H1 (cell line): ENCODE measurements around the gene CACNB4. TPM values are rescaled to one million over a fixed set of nuclear protein-coding genes. Genes with fewer than 3 reads are reported as not detected.

Experiments
- CTCF ChIA-PET: fragments of 300-600 bp; sonication (Branson Sonifier 250); formaldehyde crosslinking; loops from one replicate; lab custom pipeline; 2021; ENCODE audit not compliant: partially characterized antibody; lab: Charles Lee
- POLR2A ChIA-PET: fragments of 300-600 bp; sonication (Branson Sonifier 250); formaldehyde crosslinking; loops from one replicate; lab custom pipeline; 2021; ENCODE audit warnings: inconsistent platforms; ENCODE audit not compliant: partially characterized antibody; lab: Charles Lee
- DNase-seq, 2 experiments: peaks; one replicate each; pipeline versions ENCODE4 v3.0.0 to v3.0.0-alpha.2; 2010 to 2022; ENCODE audit warnings: low spot score in 2 of 2, low read depth in 1 of 2, mixed read lengths in 1 of 2
- FAIRE-seq: peaks from 2 replicates; lab custom pipeline; 2011; peaks lifted over from hg19 to GRCh38; lab: Jason Lieb, UNC
- H2AFZ ChIP-seq: 2 replicates; pipeline ENCODE4 v1.8.1; 2012; ENCODE audit warnings: low read length, inconsistent platforms
- H2AK5ac ChIP-seq: 2 replicates; pipeline ENCODE4 v1.6.1; 2013; ENCODE audit warnings: low read depth, low read length
- H2BK120ac ChIP-seq: replicated peaks from 2 replicates; pipeline ENCODE3; 2013; ENCODE audit warnings: low read depth, low read length, inconsistent platforms
- H2BK12ac ChIP-seq: 2 replicates; pipeline ENCODE4 v1.6.1; 2013; ENCODE audit warnings: low read depth, low read length
- H2BK15ac ChIP-seq: 2 replicates; pipeline ENCODE4 v1.6.1; 2013; ENCODE audit warnings: low read length
- H2BK20ac ChIP-seq: 2 replicates; pipeline ENCODE4 v1.6.1; 2013; ENCODE audit warnings: low read length
- H2BK5ac ChIP-seq: 2 replicates; pipeline ENCODE4 v1.6.1; 2013; ENCODE audit warnings: low read depth, low read length
- H3K14ac ChIP-seq: 2 replicates; pipeline ENCODE4 v1.6.1; 2013; ENCODE audit warnings: inconsistent platforms; ENCODE audit not compliant: insufficient read length
- H3K18ac ChIP-seq: 2 replicates; pipeline ENCODE4 v1.6.1; 2013; ENCODE audit warnings: low read length; ENCODE audit errors: extremely low read depth
- H3K23ac ChIP-seq: 2 replicates; pipeline ENCODE4 v1.6.1; 2013; ENCODE audit warnings: inconsistent platforms; ENCODE audit not compliant: insufficient read length
- H3K23me2 ChIP-seq: 2 replicates; pipeline ENCODE4 v1.6.1; 2013; ENCODE audit warnings: low read depth, low read length
- H3K27ac ChIP-seq: 2 replicates; pipeline ENCODE4 v1.6.1; 2011; ENCODE audit warnings: low read depth, low read length, inconsistent platforms
- H3K27me3 ChIP-seq, 4 experiments: replicated peaks in 1 of 4; 1 replicate in 1 of 4; 2 replicates in 3 of 4; pipeline versions ENCODE4 v1.6.1 to v1.8.1; 2011 to 2013; ENCODE audit warnings: low read length in 3 of 4, mild to moderate bottlenecking in 3 of 4, inconsistent platforms in 2 of 4, mixed read lengths in 2 of 4, moderate library complexity in 1 of 4; ENCODE audit not compliant: control insufficient read depth in 3 of 4, insufficient read depth in 3 of 4; ENCODE audit errors: extremely low read depth in 1 of 4
- H3K36me3 ChIP-seq, 4 experiments: 2 replicates each; pipeline versions ENCODE4 v1.6.1 to v1.8.1; 2011 to 2013; ENCODE audit warnings: mild to moderate bottlenecking in 4 of 4, low read length in 3 of 4, moderate library complexity in 2 of 4, control low read depth in 1 of 4, inconsistent platforms in 1 of 4; ENCODE audit not compliant: insufficient read depth in 4 of 4, control insufficient read depth in 2 of 4
- H3K4ac ChIP-seq: replicated peaks from 2 replicates; pipeline ENCODE3; 2013; ENCODE audit warnings: low read length, low read depth, mixed read lengths, inconsistent platforms; ENCODE audit not compliant: insufficient read length
- H3K4me1 ChIP-seq, 4 experiments: replicated peaks in 1 of 4; 1 replicate in 1 of 4; 2 replicates in 3 of 4; pipeline versions ENCODE4 v1.6.1 to v1.8.1; 2011 to 2013; ENCODE audit warnings: low read length in 3 of 4, inconsistent platforms in 2 of 4, mixed read lengths in 1 of 4; ENCODE audit not compliant: insufficient read depth in 4 of 4, control insufficient read depth in 3 of 4
- H3K4me2 ChIP-seq, 2 experiments: 2 replicates each; pipeline versions ENCODE4 v1.6.1 to v1.8.1; 2011 to 2013; ENCODE audit warnings: low read depth in 2 of 2, low read length in 2 of 2, control low read depth in 1 of 2, inconsistent platforms in 1 of 2, mild to moderate bottlenecking in 1 of 2; ENCODE audit not compliant: insufficient read depth in 1 of 2
- H3K4me3 ChIP-seq, 4 experiments: fragments of 200-600, 300-600 bp in 1 of 4; sonication (generic), shearing (Covaris generic), sonication (Bioruptor Twin) in 1 of 4; 2 replicates each; pipeline versions ENCODE4 v1.5.1 to v1.8.1; 2011 to 2016; ENCODE audit warnings: low read length in 4 of 4, low read depth in 3 of 4, control low read depth in 2 of 4, inconsistent platforms in 2 of 4, mild to moderate bottlenecking in 2 of 4, mixed read lengths in 1 of 4, moderate library complexity in 1 of 4; ENCODE audit not compliant: insufficient read depth in 2 of 4; ENCODE audit errors: extremely low read depth in 1 of 4
- H3K56ac ChIP-seq: replicated peaks from 2 replicates; pipeline ENCODE3; 2013; ENCODE audit warnings: low read depth, mild to moderate bottlenecking, mixed read lengths, low read length, inconsistent platforms; ENCODE audit not compliant: insufficient read length
- H3K79me1 ChIP-seq: 2 replicates; pipeline ENCODE4 v1.6.1; 2013; ENCODE audit warnings: low read depth, low read length, control low read depth
- H3K79me2 ChIP-seq, 2 experiments: 2 replicates each; pipeline versions ENCODE4 v1.6.1 to v1.8.1; 2012 to 2013; ENCODE audit warnings: low read length in 2 of 2, mild to moderate bottlenecking in 2 of 2, inconsistent platforms in 1 of 2; ENCODE audit not compliant: insufficient read depth in 2 of 2, control insufficient read depth in 1 of 2
- H3K9ac ChIP-seq, 4 experiments: replicated peaks in 1 of 4; 1 replicate in 1 of 4; 2 replicates in 3 of 4; pipeline versions ENCODE4 v1.6.1 to v1.8.1; 2011 to 2013; ENCODE audit warnings: low read depth in 3 of 4, low read length in 3 of 4, control low read depth in 2 of 4, mild to moderate bottlenecking in 2 of 4, moderate library complexity in 2 of 4, inconsistent platforms in 1 of 4; ENCODE audit errors: extremely low read depth in 1 of 4
- H3K9me3 ChIP-seq, 2 experiments: 2 replicates each; pipeline versions ENCODE4 v1.6.1 to v1.8.1; 2012 to 2013; ENCODE audit warnings: mild to moderate bottlenecking in 2 of 2, moderate library complexity in 2 of 2, control low read depth in 1 of 2, inconsistent platforms in 1 of 2, low read depth in 1 of 2, low read length in 1 of 2, mixed read lengths in 1 of 2; ENCODE audit not compliant: insufficient read depth in 2 of 2
- H4K20me1 ChIP-seq, 2 experiments: replicated peaks in 1 of 2; 2 replicates each; pipeline versions ENCODE3 to v1.8.1; 2011 to 2013; ENCODE audit warnings: inconsistent platforms in 2 of 2, low read length in 2 of 2, mild to moderate bottlenecking in 1 of 2; ENCODE audit not compliant: insufficient read depth in 2 of 2, control insufficient read depth in 1 of 2
- H4K5ac ChIP-seq: 2 replicates; pipeline ENCODE4 v1.6.1; 2013; ENCODE audit warnings: low read length, low read depth, mixed read lengths, inconsistent platforms; ENCODE audit not compliant: insufficient read length
- H4K8ac ChIP-seq: 2 replicates; pipeline ENCODE4 v1.8.0; 2013; ENCODE audit warnings: mild to moderate bottlenecking, moderate library complexity, low read length, inconsistent platforms; ENCODE audit not compliant: insufficient read depth; ENCODE audit errors: extremely low read depth
- H4K91ac ChIP-seq: replicated peaks from 2 replicates; pipeline ENCODE3; 2013; ENCODE audit warnings: low read length, mixed read lengths, inconsistent platforms; ENCODE audit not compliant: insufficient read length
- ASH2L ChIP-seq: fragments of 200-600, 300-600 bp; sonication (generic); IDR thresholded peaks from one replicate; pipeline ENCODE4 v1.7.1; 2017; ENCODE audit warnings: low read length
- BRCA1 ChIP-seq: IDR thresholded peaks from 2 replicates; pipeline ENCODE4 v1.6.1; 2012; ENCODE audit warnings: low read depth, low read length, improper control_type of control experiment
- CHD2 ChIP-seq: IDR thresholded peaks from 2 replicates; pipeline ENCODE4 v1.6.1; 2012; ENCODE audit warnings: low read length, improper control_type of control experiment
- CTBP2 ChIP-seq: IDR thresholded peaks from 2 replicates; pipeline ENCODE4 v1.7.0; 2011; ENCODE audit warnings: borderline replicate concordance, mild to moderate bottlenecking, moderate library complexity, mixed read lengths, low read length; ENCODE audit not compliant: insufficient read depth, insufficient read length
- HDAC6 ChIP-seq: IDR thresholded peaks from one replicate; pipeline ENCODE4 v1.7.1; 2012; ENCODE audit warnings: low read depth, mild to moderate bottlenecking, inconsistent platforms, low read length, moderate library complexity
- SIN3A ChIP-seq, 2 experiments: IDR thresholded peaks in 1 of 2; conservative IDR thresholded peaks in 1 of 2; 2 replicates each; pipeline ENCODE4 v1.6.1; 2011 to 2012; ENCODE audit warnings: low read length in 2 of 2, improper control_type of control experiment in 1 of 2, low read depth in 1 of 2, mild to moderate bottlenecking in 1 of 2
- TEAD4 ChIP-seq: IDR thresholded peaks from 2 replicates; pipeline ENCODE4 v1.6.1; 2012; ENCODE audit warnings: low read depth, low read length, inconsistent platforms, mixed read lengths
- YY1 ChIP-seq: IDR thresholded peaks from 2 replicates; pipeline ENCODE4 v1.6.1; 2011; ENCODE audit warnings: low read depth, mild to moderate bottlenecking, low read length
- whole genome bisulfite sequencing, 2 experiments: shearing (Covaris generic) in 1 of 2; methylation state at CpG; one replicate each; pipeline versions ENCODE4 v1.1.6 to v1.1.7; 2013 to 2015; ENCODE audit warnings: low lambda C conversion rate in 2 of 2, mixed read lengths in 2 of 2, inconsistent platforms in 1 of 2, low coverage in 1 of 2, missing lambda C conversion rate in 1 of 2; ENCODE audit not compliant: insufficient replicate concordance in 2 of 2, insufficient coverage in 1 of 2, insufficient read length in 1 of 2; ENCODE audit errors: extremely low coverage in 1 of 2, missing lambda C conversion rate in 1 of 2; 5-methylcytosine and 5-hydroxymethylcytosine counted together
- long read RNA-seq, 2 experiments: library from RNA in 1 of 2; library from capped mRNA in 1 of 2; stranded (forward); transcript quantifications; one replicate each; pipeline ENCODE4 v2.0.0, GENCODE V29; 2021; ENCODE audit warnings: inconsistent platforms in 1 of 2
- polyA minus RNA-seq, 3 experiments: library from RNA; depleted of rRNA, polyadenylated mRNA; stranded (reverse); fragments of >200 nt; gene quantifications; 1 replicate in 2 of 3; 2 replicates in 1 of 3; pipeline ENCODE4 v1.2.3, GENCODE V29; 2011
- polyA plus RNA-seq, 7 experiments: library from polyadenylated mRNA; depleted of rRNA in 3 of 7; stranded (reverse) in 5 of 7; unstranded in 2 of 7; fragments of >200 nt in 5 of 7; fragments of 200-250 nt in 2 of 7; gene quantifications; 1 replicate in 5 of 7; 2 replicates in 1 of 7; 4 replicates in 1 of 7; pipeline versions ENCODE4 v1.2.1 to v1.2.3, GENCODE V29; 2011 to 2013; ENCODE audit warnings: missing spikeins in 2 of 7, mixed read lengths in 2 of 7
- total RNA-seq: library from RNA; stranded (reverse); fragmentation: NEBNext Ultra II Directional; extraction: Animal tissue kit (Norgen Biotek cat#: 25700); gene quantifications from 2 replicates; pipeline ENCODE4 v1.2.1, GENCODE V29; 2021

CACNB4 gene
- total RNA-seq (4.0 and 4.1 TPM in 2 replicates), polyA plus RNA-seq (2011; rRNA removed) (1.5 and 2.0 TPM in 2 replicates), polyA minus RNA-seq (2011; rRNA and poly(A)+ RNA removed) (11.6 and 14.1 TPM in 2 replicates)
- 1.8 TPM for polyA plus RNA-seq (2011; cell fraction: cytosol; rRNA removed)
- polyA plus RNA-seq (2011; cell fraction: nucleus; rRNA removed), result 5.9 TPM
- polyA plus RNA-seq (2012, experiment 1 of 2), result 2.4 to 3.1 TPM (median 2.6 TPM) in 4 replicates
- polyA plus RNA-seq (2012, experiment 2 of 2), result 0.37 TPM
- polyA plus RNA-seq (2013, experiment 1 of 2), result 4.9 TPM
- 4.3 TPM for polyA plus RNA-seq (2013, experiment 2 of 2)
- 4.6 TPM for polyA minus RNA-seq (2011; cell fraction: cytosol; rRNA and poly(A)+ RNA removed)
- 30.0 TPM for polyA minus RNA-seq (2011; cell fraction: nucleus; rRNA and poly(A)+ RNA removed)
- long read RNA-seq, experiment 1, partial matches to known transcripts, result 1 of 4 reads
- long read RNA-seq, experiment 1, other reads (novel, unspliced or antisense), result 3 of 4 reads
- long read RNA-seq, experiment 2, partial matches to known transcripts, result 0 of 1 reads
- long read RNA-seq, experiment 2, other reads (novel, unspliced or antisense), result 1 of 1 reads

DNA sequence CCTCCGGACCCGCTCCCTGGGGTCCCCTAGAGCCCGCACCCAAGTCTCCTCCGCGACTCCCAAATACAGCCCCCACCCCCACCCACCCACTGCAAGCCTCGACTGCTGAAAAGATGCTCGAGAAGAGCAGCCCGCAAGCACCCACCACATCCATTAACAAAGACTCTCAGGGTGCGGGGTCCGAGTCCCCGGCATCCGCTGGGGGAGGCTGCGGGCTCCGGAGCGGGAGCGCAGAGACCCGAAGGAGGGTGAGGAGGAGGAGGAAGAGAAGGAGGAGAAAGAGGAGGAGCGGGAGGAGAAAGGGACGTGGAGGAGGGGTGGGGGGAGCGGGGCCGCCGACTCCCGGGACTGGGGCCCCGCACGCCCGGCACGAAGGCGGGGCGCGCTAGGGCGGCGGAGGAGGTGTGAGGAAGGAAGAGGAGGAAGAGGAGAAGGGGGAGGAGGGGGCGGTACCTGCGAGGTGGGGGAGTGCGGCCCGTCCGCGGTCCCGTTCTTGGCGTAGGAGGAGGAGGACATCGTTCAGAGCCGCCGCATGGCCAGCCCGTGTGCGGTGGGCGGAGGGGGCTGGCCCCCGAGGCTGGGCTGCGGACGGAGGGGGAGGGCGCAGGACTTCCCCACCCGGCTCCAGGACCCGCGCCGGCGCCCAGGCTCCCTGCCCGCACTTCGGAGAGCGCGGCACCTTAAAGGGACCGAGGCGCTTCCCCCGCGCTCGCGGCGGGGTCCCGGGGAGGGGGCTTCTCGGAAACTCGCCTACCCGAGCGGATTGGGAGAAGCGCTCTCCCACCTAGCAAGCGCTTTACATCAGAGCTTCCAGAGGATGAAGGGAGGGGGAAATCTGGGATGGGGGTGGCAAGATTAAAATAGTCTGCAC, at the start of gene CACNB4:
Gene CACNB4, minus strand, starts transcription at position 549 of the 871 bp plus-strand sequence.
- Histone ChIP-seq H3K23ac (no peak within 1 kb of the TSS), H2BK120ac (no peak within 1 kb of the TSS), H2BK15ac (peak within 1 kb of the TSS; percentile 53; the same call in 1 of the 2 replicates), H3K79me1 (no peaks in the 10 kb centered on the region), H3K18ac (peak within 1 kb of the TSS; percentile 75), H2AK5ac (no peak within 1 kb of the TSS), H2BK5ac (no peak within 1 kb of the TSS), H2BK20ac (no peak within 1 kb of the TSS), H3K27ac (no peak within 1 kb of the TSS), H4K91ac (no peak within 1 kb of the TSS), H3K23me2 (peaks cover 20% of the 10 kb centered on the region), H2BK12ac (0 out of 2 replicates have a peak within 1 kb of the TSS, but pooled peaks have one; percentile 71), H3K27me3 (peaks cover 22 to 52% (median 38%) of the 10 kb centered on the region in 4 experiments), H3K36me3 (no peaks in the 10 kb centered on the region), H4K8ac (peak within 1 kb of the TSS; percentile 71; the same call in 1 of the 2 replicates), H3K4me2 (peak within 1 kb of the TSS; percentile 88 to 96), H3K9ac (peak within 1 kb of the TSS in 2 of 4 experiments; percentile 2 to 20; a peak in 4 of 7 replicates), H3K4me3 (peak within 1 kb of the TSS; percentile 48 to 79 (median 58)), H4K20me1 (no peaks in the 10 kb centered on the region), H4K5ac (no peak within 1 kb of the TSS), H3K14ac (no peak within 1 kb of the TSS), H3K4me1 (peaks cover 0 to 4% (median 1%) of the 10 kb centered on the region in 4 experiments; a peak in 4 of 7 replicates), H3K79me2 (no peaks in the 10 kb centered on the region), H3K56ac (peak within 1 kb of the TSS; percentile 71), H3K4ac (peak within 1 kb of the TSS; percentile 28), H3K9me3 (no peaks in the 10 kb centered on the region), H2AFZ (peak within 1 kb of the TSS; percentile 89)
- FAIRE-seq, result no peak
- ChIA-PET POLR2A (interaction anchor here (0.7 to 1.7 kb wide), 2 partner anchors 14 to 52 kb away, joined by 3 read pairs; no protein-coding TSS in a partner anchor), CTCF (interaction anchor here (0.6 to 2.3 kb wide), 6 partner anchors 9 to 419 kb away, joined by 3 to 6 read pairs (median 3); no protein-coding TSS in a partner anchor)
- WGBS, 2 experiments, result 1% methylated on average over 30 of the region's 73 CpGs; no CpG with 5 or more reads in 1 of the 2 experiments
- peak; percentile 27 to 73 for DNase-seq
- no peak for TF ChIP-seq BRCA1
- no peak for TF ChIP-seq YY1
- TF ChIP-seq SIN3A (conservative IDR thresholded peaks at IDR 0.05 in 1 of 2, IDR thresholded peaks at IDR 0.05 in 1 of 2; ENCODE audit: low read depth in 1 of 2, low read length in 2 of 2), result no peak
- TF ChIP-seq CTBP2, result peak; percentile 74
- TF ChIP-seq HDAC6, result no peak
- peak; percentile 75 for TF ChIP-seq ASH2L
- TF ChIP-seq CHD2, result peak; percentile 11; the same call in 1 of the 2 replicates
- no peak for TF ChIP-seq TEAD4
